Ammon's horn (tissue), 1 donor: Measurements from ENCODE around the gene ZNF182.
"Not testable (repeated sequence)": the region's sequence is repeated elsewhere in the genome, so short reads cannot be mapped to it uniquely, and the experiment has no call there.

Experiments
- DNase-seq: peaks from one replicate; pipeline ENCODE4 v3.0.0-alpha.2; 2016; ENCODE audit warnings: low spot score

ZNF182 gene

GRCh38 chrX:48001260-48001659, 2.5 kb downstream of the ZNF182 start:
- no peak for DNase-seq

GRCh38 chrX:47992669-47993068, 11.1 kb downstream of the ZNF182 start:
- DNase-seq: no peak

GRCh38 chrX:47992095-47992380, 11.8 kb downstream of the ZNF182 start:
- DNase-seq: peak; percentile 1

- DNase-seq: no peak
These were observed 12.3 kb downstream of the ZNF182 start for GRCh38 chrX:47991263-47992094.

GRCh38 chrX:47976254-47977151, 27.3 kb downstream of the ZNF182 start:
- no peak for DNase-seq

GRCh38 chrX:47973235-47973634, 30.6 kb downstream of the ZNF182 start:
- no peak for DNase-seq

- not testable (repeated sequence) for DNase-seq
These were observed 38.3 kb downstream of the ZNF182 start for GRCh38 chrX:47965526-47965925.

- DNase-seq: not testable (repeated sequence)
These were observed 42.0 kb downstream of the ZNF182 start for GRCh38 chrX:47961830-47962229.

GRCh38 chrX:47960406-47960805, 43.4 kb downstream of the ZNF182 start:
- no peak for DNase-seq

- no peak for DNase-seq
These were observed 44.9 kb downstream of the ZNF182 start for GRCh38 chrX:47958761-47959342.

GRCh38 chrX:47958206-47958605, 45.6 kb downstream of the ZNF182 start:
- DNase-seq: not testable (repeated sequence)

GRCh38 chrX:47956016-47956415, 47.8 kb downstream of the ZNF182 start:
- no peak for DNase-seq

- DNase-seq: not testable (repeated sequence)
These were observed 48.5 kb downstream of the ZNF182 start for GRCh38 chrX:47955295-47955694.

GRCh38 chrX:47941423-47941822, 62.4 kb downstream of the ZNF182 start:
- DNase-seq: no peak

- no peak for DNase-seq
These were observed 63.3 kb downstream of the ZNF182 start for GRCh38 chrX:47940448-47940847.

GRCh38 chrX:47936940-47937317, 66.9 kb downstream of the ZNF182 start:
- DNase-seq: no peak

GRCh38 chrX:47936224-47936939, 67.4 kb downstream of the ZNF182 start:
- peak; percentile 2 for DNase-seq

- no peak for DNase-seq
These were observed 69.8 kb downstream of the ZNF182 start for GRCh38 chrX:47933946-47934345.

- not testable (repeated sequence) for DNase-seq
These were observed 71.8 kb downstream of the ZNF182 start for GRCh38 chrX:47931970-47932369.

GRCh38 chrX:47927212-47927611, 76.6 kb downstream of the ZNF182 start:
- DNase-seq: no peak
